AG10803 (cell line): ENCODE measurements around the gene INO80B.
"Not testable (repeated sequence)": the region's sequence is repeated elsewhere in the genome, so short reads cannot be mapped to it uniquely, and the experiment has no call there.

ENCODE experiments used
- DNase-seq: peaks from one replicate; pipeline ENCODE4 v3.0.0; 2010; ENCODE audit warnings: low read depth
- H3K4me3 ChIP-seq: 2 replicates; pipeline ENCODE4 v1.5.1; 2011; ENCODE audit warnings: mild to moderate bottlenecking, low read length, control low read depth
- CTCF ChIP-seq: conservative IDR thresholded peaks from 2 replicates; pipeline ENCODE4 v1.5.1; 2011; ENCODE audit warnings: mild to moderate bottlenecking, low read length, control low read depth, inconsistent platforms

The INO80B gene

DNA sequence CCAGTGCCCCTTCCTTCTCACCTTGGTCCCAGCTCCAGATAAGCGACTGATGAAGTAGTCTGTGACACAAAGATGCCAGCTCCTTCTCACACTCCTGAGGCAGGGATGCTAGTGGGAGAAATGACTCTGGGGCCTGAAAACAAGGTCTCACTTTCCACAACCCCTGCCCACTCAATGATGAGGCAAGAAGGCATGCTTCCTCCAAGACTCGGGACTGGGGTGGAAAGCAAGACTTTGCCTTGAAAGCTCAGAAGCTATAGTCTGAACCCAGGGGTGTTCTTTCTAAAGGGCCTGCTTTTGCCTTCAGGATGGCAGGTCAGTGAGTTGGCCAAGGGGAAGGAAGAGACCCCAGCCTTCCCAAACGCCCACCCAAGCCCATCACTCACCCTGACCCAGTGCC lies 26.5 kb downstream of the INO80B start:
- TF ChIP-seq CTCF: no peak
- H3K4me3 ChIP-seq: peak overlapping the region; percentile 97

GRCh38 chr2:74481961-74482800 lies 27.3 kb downstream of the INO80B start:
- peak; percentile 41 for DNase-seq
- H3K4me3 ChIP-seq: peak overlapping the region; percentile 97
- TF ChIP-seq CTCF: no peak

More for the DNA sequence above, 26.5 kb downstream of the INO80B start:
- no peak for DNase-seq

GRCh38 chr2:74482801-74483674 lies 28.2 kb downstream of the INO80B start, which contains the start of the genes CCDC142 and TTC31:
TSS of gene CCDC142 (minus strand) at chr2:74482998. CDS start at chr2:74482837, 161 bp downstream.
TSS of gene TTC31 (plus strand) at chr2:74483081. CDS start at chr2:74483096, 15 bp downstream.
- peak; percentile 88 for TF ChIP-seq CTCF

GRCh38 chr2:74483675-74484164 lies 28.8 kb downstream of the INO80B start:
- peak overlapping the region; percentile 97 for H3K4me3 ChIP-seq
- not testable (repeated sequence) for DNase-seq

More at GRCh38 chr2:74482801-74483674, 28.2 kb downstream of the INO80B start, which contains the start of the genes CCDC142 and TTC31:
- peak within 1 kb of the TSS; percentile 97 for H3K4me3 ChIP-seq
- DNase-seq: peak; percentile 93

- H3K4me3 ChIP-seq: no peak overlapping the region
- DNase-seq: no peak
- TF ChIP-seq CTCF: no peak
Measured at GRCh38 chr2:74486141-74486540, 31.3 kb downstream of the INO80B start.

DNA sequence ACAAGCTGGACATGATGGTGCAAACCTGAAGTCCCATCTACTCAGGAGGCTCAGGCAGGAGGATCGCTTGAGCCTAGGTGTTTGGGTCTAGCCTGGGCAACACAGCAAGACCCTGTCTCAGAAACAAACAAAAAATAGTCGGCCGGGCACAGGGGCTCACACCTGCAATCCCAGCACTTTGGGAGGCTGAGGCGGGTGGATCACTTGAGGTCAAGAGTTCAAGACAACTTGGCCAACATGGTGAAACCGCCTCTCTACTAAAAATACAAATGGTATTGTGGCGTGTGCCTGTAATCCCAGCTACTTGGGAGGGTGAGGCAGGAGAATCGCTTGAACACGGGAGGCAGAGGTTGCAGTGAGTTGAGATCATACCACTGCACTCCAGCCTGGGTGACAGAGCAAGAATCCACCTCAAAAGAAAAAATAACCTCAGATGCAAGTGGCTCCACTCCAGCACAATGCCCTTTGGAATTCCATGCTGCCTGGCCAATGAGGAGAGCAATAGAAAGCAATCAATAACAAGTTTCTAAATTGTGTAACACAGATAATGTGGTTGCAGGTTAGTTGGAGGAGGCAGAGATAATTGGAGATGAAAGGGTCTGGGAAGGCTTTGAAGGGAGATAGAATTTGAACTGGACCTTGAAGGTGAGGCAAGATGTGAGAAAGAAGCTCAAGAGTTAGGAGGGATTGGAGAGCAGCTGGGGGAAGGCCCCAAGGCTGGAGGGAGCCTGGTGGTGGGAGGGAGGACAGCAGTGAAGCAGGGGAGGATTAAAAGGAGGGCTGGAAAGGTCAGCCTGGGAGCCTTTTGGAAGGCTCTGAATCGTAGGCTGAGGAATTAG lies 34.0 kb downstream of the INO80B start:
- no peak for DNase-seq
- no peak overlapping the region for H3K4me3 ChIP-seq
- no peak for TF ChIP-seq CTCF
